Mesothelial cell of epicardium (in vitro differentiated cells): ENCODE results near the gene FRAT1. TPM values are rescaled to one million over a fixed set of nuclear protein-coding genes. Genes with fewer than 3 reads are reported as not detected.

Experiments
- DNase-seq, 2 experiments: peaks; one replicate each; pipeline ENCODE4 v3.0.0; 2021; ENCODE audit warnings: low spot score in 2 of 2; ENCODE audit not compliant: unreplicated experiment in 2 of 2
- H3K27ac Mint-ChIP-seq: 2 replicates; pipeline ENCODE4 v1.8.0; 2021; ENCODE audit warnings: mixed read lengths
- H3K27me3 Mint-ChIP-seq: 2 replicates; pipeline ENCODE4 v1.8.0; 2021; ENCODE audit warnings: low read depth, mixed read lengths
- H3K36me3 Mint-ChIP-seq: 2 replicates; pipeline ENCODE4 v1.8.0; 2021; ENCODE audit warnings: mixed read lengths
- H3K4me1 Mint-ChIP-seq: 2 replicates; pipeline ENCODE4 v1.8.0; 2021; ENCODE audit warnings: mixed read lengths
- H3K4me3 Mint-ChIP-seq: 2 replicates; pipeline ENCODE4 v1.8.0; 2021; ENCODE audit warnings: mild to moderate bottlenecking, moderate library complexity, mixed read lengths
- H3K9me3 Mint-ChIP-seq: 2 replicates; pipeline ENCODE4 v1.8.0; 2021; ENCODE audit warnings: mixed read lengths
- CTCF ChIP-seq: fragments of 200-600 bp; sonication (generic); IDR thresholded peaks from one replicate; pipeline ENCODE4 v1.5.0; 2021; ENCODE audit warnings: antibody characterized with exemption; ENCODE audit not compliant: unreplicated experiment
- total RNA-seq: library from RNA; stranded (reverse); gene quantifications from 3 replicates; pipeline ENCODE4 v1.2.1, GENCODE V29; 2021

FRAT1 gene
- total RNA-seq, 1 donor from 2014 or later: 2.9 TPM

DNA sequence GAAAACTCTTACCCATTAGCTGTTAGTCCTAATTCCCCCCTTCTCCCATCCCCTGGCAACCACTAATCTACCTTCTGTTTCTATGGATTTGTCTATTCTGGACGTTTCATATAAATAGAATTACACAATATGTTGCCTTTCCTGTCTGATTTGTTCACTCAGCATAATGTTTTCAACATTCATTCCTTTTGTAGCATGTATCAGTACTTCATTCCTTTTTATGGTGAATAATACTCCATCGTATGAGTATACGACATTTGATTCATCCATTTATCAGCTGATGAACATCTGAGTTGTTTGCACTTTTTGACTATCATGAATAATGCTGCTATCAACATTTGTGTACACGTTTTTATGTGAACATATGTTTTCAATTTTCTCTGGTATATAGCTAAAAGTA lies 4.4 kb upstream of the FRAT1 start:
- Mint-ChIP-seq H3K9me3 (no peaks in the 10 kb centered on the region), H3K36me3 (no peaks in the 10 kb centered on the region), H3K4me3 (no peak overlapping the region), H3K27me3 (peaks cover 11% of the 10 kb centered on the region), H3K4me1 (peaks cover 4% of the 10 kb centered on the region), H3K27ac (no peak overlapping the region)
- DNase-seq: no peak
- no peak for TF ChIP-seq CTCF

DNA sequence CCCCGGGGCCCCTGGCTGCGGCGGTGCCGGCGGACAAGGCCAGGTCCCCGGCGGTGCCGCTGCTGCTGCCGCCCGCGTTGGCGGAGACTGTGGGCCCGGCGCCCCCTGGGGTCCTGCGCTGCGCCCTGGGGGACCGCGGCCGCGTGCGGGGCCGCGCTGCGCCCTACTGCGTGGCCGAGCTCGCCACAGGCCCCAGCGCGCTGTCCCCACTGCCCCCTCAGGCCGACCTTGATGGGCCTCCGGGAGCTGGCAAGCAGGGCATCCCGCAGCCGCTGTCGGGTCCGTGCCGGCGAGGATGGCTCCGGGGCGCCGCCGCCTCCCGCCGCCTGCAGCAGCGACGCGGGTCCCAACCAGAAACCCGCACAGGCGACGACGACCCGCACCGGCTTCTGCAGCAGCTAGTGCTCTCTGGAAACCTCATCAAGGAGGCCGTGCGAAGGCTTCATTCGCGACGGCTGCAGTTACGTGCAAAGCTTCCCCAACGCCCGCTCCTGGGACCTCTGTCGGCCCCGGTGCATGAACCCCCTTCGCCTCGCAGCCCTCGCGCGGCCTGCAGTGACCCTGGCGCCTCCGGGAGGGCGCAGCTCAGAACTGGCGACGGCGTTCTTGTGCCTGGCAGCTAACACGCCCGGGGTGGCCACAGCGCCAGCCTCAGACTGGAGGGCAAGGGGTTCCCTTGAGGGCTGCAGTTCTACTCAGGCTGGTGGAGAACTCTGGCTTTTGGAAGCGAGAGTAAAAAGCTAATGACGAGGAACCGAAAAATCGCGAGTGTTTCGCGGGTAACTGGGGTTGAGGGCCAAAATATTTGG lies 804 bp downstream of the FRAT1 start:
- Mint-ChIP-seq H3K9me3 (no peaks in the 10 kb centered on the region), H3K4me3 (peak overlapping the region; percentile 68), H3K27ac (no peak overlapping the region), H3K4me1 (peaks cover 19% of the 10 kb centered on the region), H3K36me3 (no peaks in the 10 kb centered on the region), H3K27me3 (peaks cover 47% of the 10 kb centered on the region)
- no peak for TF ChIP-seq CTCF
- DNase-seq: peak in 1 of 2 experiments; percentile 48

DNA sequence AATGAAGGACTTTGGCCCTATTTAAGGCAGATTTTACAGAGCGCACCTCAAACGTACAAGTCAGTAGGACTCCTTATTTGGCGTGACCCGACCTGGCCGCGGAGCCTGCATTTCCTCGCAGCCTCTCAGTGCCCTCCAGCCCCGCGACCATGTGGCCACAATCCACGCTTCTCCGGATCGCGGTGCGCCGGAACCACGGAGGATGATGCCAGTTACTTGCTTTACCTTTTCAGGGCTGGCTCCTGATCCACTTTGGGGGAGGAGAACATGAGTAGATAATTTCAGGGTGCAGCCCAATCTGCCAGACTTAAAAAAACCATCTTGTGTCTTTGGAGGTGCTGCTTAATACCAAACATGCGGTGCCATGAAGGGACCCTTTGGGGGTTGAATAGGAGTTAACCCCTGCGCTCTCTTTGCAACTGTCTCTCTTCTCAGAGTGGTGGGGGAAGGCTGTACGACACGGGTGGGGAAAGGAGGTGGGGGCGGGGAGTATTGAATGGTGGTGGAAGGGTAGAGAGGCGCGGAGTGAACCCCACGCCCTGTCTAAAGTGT lies 1.5 kb downstream of the FRAT1 start:
- peak overlapping the region; percentile 68 for H3K4me3 Mint-ChIP-seq
- TF ChIP-seq CTCF: no peak
- no peaks in the 10 kb centered on the region for H3K9me3 Mint-ChIP-seq
- peaks cover 19% of the 10 kb centered on the region for H3K4me1 Mint-ChIP-seq
- peaks cover 49% of the 10 kb centered on the region for H3K27me3 Mint-ChIP-seq
- no peak overlapping the region for H3K27ac Mint-ChIP-seq
- no peaks in the 10 kb centered on the region for H3K36me3 Mint-ChIP-seq
- DNase-seq: no peak

- Mint-ChIP-seq H3K27me3 (peaks cover 54% of the 10 kb centered on the region), H3K27ac (no peak overlapping the region), H3K9me3 (no peaks in the 10 kb centered on the region), H3K36me3 (no peaks in the 10 kb centered on the region), H3K4me3 (peak overlapping the region; percentile 68), H3K4me1 (peaks cover 19% of the 10 kb centered on the region)
- no peak for DNase-seq
- no peak for TF ChIP-seq CTCF
Observed at GRCh38 chr10:97321032-97321803, 2.1 kb downstream of the FRAT1 start.

DNA sequence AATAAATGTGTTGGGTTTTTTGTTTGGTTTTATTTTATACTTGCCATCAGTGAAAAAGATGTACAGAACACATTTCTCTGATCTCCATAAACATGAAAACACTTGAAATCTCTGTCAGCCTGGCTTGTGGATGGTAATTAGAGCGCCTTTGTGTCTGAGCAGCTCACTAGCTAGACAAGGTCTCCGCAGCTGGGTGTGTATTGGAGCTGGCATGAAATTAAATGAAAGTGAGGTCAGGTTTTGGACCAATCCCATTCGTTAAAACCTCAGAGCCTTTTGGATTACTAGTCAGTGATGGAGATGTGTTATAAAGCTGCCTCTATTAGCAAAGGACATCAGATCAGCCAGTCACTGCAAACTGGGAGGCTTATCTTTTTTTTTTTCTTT lies 2.7 kb downstream of the FRAT1 start:
- peaks cover 54% of the 10 kb centered on the region for H3K27me3 Mint-ChIP-seq
- no peak for TF ChIP-seq CTCF
- peaks cover 19% of the 10 kb centered on the region for H3K4me1 Mint-ChIP-seq
- H3K4me3 Mint-ChIP-seq: peak overlapping the region; percentile 68
- H3K36me3 Mint-ChIP-seq: no peaks in the 10 kb centered on the region
- no peak for DNase-seq
- H3K9me3 Mint-ChIP-seq: no peaks in the 10 kb centered on the region
- no peak overlapping the region for H3K27ac Mint-ChIP-seq
